Measurements from ENCODE around the gene PSMD5.

Gene PSMD5

DNA sequence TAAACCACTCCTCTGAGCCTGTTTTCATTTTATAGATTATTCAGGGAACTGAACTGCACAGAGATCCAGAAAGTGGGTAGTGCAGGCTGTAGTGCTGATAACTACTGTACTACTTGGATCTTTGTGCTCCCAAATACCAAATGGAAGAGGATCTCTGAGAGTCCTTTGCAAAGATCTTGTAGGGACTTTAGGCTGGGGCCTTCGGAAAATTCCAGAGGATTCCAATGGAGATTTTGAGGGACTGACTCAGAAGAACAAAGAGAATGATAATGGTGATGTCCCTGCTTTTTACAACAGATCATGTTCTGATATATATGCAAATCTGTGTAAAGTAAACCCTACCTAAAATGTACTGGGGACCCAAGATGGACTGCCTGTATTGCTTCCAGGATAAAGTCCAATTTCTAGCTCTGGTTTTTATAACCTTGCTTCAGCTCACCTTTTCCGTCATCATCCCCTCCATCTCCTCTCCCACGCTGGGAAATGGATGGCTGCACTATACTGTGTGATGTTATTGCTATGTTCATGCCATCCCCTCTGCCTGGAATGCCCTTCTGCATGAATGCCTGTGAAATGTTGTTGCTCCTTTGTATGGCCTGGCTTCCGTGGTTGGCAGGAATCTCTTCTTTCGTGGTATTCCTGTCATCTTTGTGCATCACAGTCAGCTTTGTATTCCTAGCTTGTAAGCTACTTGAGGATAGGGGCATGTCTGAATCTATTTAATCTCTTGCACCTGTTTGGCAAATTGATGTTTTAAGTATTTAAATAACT, 9.7 kb upstream of the PSMD5 start:
- H2BK120ac ChIP-seq (ENCODE audit: low read depth, low read length), result no peak overlapping the region
- no peaks in the 10 kb centered on the region for H3K9me3 ChIP-seq (replicated peaks in 1 of 2; ENCODE audit: control insufficient read depth in 2 of 2, insufficient read depth in 1 of 2, low read depth in 1 of 2, low read length in 2 of 2)
- WGBS, 2 donors (ENCODE audit: extremely low coverage in 2 of 2, insufficient read length in 2 of 2, insufficient replicate concordance in 1 of 2), result no CpG with 5 or more reads among the region's 5 CpGs
- no peak overlapping the region for H3K23ac ChIP-seq (ENCODE audit: low read depth, low read length, poor library complexity)
- no peak overlapping the region for H2AK5ac ChIP-seq (ENCODE audit: low read depth, low read length)
- no peak overlapping the region for H2BK5ac ChIP-seq (ENCODE audit: low read length)
- no peak overlapping the region for H3K9ac ChIP-seq (ENCODE audit: low read depth, low read length, poor library complexity)
- no peak overlapping the region for H4K8ac ChIP-seq (ENCODE audit: low read depth, low read length)
- H3K4ac ChIP-seq (ENCODE audit: low read length), result no peak overlapping the region
- peak overlapping the region; percentile 71 for H2AFZ ChIP-seq (ENCODE audit: low read length)
- no peak overlapping the region for H2BK12ac ChIP-seq (ENCODE audit: low read length)
- no peak overlapping the region for H4K91ac ChIP-seq (ENCODE audit: low read depth, low read length, poor library complexity)
- H3K18ac ChIP-seq (ENCODE audit: low read length), result no peak overlapping the region
- no peak overlapping the region for H3K4me2 ChIP-seq (ENCODE audit: insufficient read depth, low read length, poor library complexity, severe bottlenecking)
- H3K27ac ChIP-seq (replicated peaks; ENCODE audit: low read length), result peak overlapping the region; percentile 61
- no peaks in the 10 kb centered on the region for H3K79me1 ChIP-seq (ENCODE audit: low read depth, low read length)
- DNase-seq (ENCODE audit: low spot score), result no peak
- H3K4me3 ChIP-seq (ENCODE audit: low read length in 2 of 2), result no peak overlapping the region
- no peak overlapping the region for H3K14ac ChIP-seq (ENCODE audit: low read length)
- H3K27me3 ChIP-seq (ENCODE audit: control insufficient read depth in 3 of 3, insufficient read depth in 3 of 3, low read depth in 1 of 3, low read length in 3 of 3), result no peaks in the 10 kb centered on the region
- H2BK15ac ChIP-seq (ENCODE audit: low read length), result no peak overlapping the region
- H3K36me3 ChIP-seq (replicated peaks in 1 of 2; ENCODE audit: control insufficient read depth in 2 of 2, insufficient read depth in 2 of 2, low read length in 2 of 2), result peaks cover 1 to 15% of the 10 kb centered on the region in 2 donors
- peaks cover 16 to 19% of the 10 kb centered on the region in 2 donors for H3K4me1 ChIP-seq (ENCODE audit: control insufficient read depth in 2 of 2, insufficient read depth in 1 of 2, low read depth in 1 of 2, low read length in 2 of 2)

DNA sequence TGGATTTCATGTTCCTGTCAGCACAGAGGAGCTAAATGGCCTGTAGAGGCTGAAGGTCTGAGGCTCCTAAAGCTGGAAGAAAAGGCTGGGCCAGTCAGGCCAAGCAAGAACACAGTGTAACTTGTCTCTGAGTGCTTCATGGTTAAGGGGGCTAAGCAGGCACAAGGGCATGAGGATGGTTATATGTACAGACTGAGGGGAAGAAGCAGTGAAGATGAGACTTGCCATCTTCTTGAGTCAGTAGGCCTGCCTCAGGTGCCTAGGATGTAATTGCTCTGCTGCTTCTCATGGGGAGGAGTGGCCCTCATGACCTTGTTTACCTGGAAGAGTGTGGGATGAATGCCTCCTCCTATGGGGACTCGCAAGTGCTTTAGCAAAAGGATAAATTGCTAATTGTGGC, 8.7 kb upstream of the PSMD5 start:
- Histone ChIP-seq H2BK12ac (ENCODE audit: low read length) (no peak overlapping the region), H2BK120ac (ENCODE audit: low read depth, low read length) (no peak overlapping the region), H3K4me1 (ENCODE audit: control insufficient read depth in 2 of 2, insufficient read depth in 1 of 2, low read depth in 1 of 2, low read length in 2 of 2) (peaks cover 19 to 20% of the 10 kb centered on the region in 2 donors), H3K9ac (ENCODE audit: low read depth, low read length, poor library complexity) (peak overlapping the region; percentile 52), H3K27ac (replicated peaks; ENCODE audit: low read length) (peak overlapping the region; percentile 61), H3K4ac (ENCODE audit: low read length) (no peak overlapping the region), H3K4me3 (ENCODE audit: low read length in 2 of 2) (no peak overlapping the region), H3K4me2 (ENCODE audit: insufficient read depth, low read length, poor library complexity, severe bottlenecking) (no peak overlapping the region), H3K36me3 (replicated peaks in 1 of 2; ENCODE audit: control insufficient read depth in 2 of 2, insufficient read depth in 2 of 2, low read length in 2 of 2) (peaks cover 0 to 6% of the 10 kb centered on the region in 2 donors), H4K8ac (ENCODE audit: low read depth, low read length) (peak overlapping the region; percentile 1), H3K18ac (ENCODE audit: low read length) (no peak overlapping the region), H3K9me3 (replicated peaks in 1 of 2; ENCODE audit: control insufficient read depth in 2 of 2, insufficient read depth in 1 of 2, low read depth in 1 of 2, low read length in 2 of 2) (no peaks in the 10 kb centered on the region), H4K91ac (ENCODE audit: low read depth, low read length, poor library complexity) (peak overlapping the region; percentile 12), H3K79me1 (ENCODE audit: low read depth, low read length) (no peaks in the 10 kb centered on the region), H3K23ac (ENCODE audit: low read depth, low read length, poor library complexity) (no peak overlapping the region), H2BK15ac (ENCODE audit: low read length) (no peak overlapping the region), H2AFZ (ENCODE audit: low read length) (peak overlapping the region; percentile 71), H2BK5ac (ENCODE audit: low read length) (no peak overlapping the region), H3K14ac (ENCODE audit: low read length) (no peak overlapping the region), H2AK5ac (ENCODE audit: low read depth, low read length) (no peak overlapping the region), H3K27me3 (ENCODE audit: control insufficient read depth in 3 of 3, insufficient read depth in 3 of 3, low read depth in 1 of 3, low read length in 3 of 3) (no peaks in the 10 kb centered on the region)
- DNase-seq (ENCODE audit: low spot score), result no peak
- no CpG with 5 or more reads among the region's 1 CpG for WGBS, 2 donors (ENCODE audit: extremely low coverage in 2 of 2, insufficient read length in 2 of 2, insufficient replicate concordance in 1 of 2)

DNA sequence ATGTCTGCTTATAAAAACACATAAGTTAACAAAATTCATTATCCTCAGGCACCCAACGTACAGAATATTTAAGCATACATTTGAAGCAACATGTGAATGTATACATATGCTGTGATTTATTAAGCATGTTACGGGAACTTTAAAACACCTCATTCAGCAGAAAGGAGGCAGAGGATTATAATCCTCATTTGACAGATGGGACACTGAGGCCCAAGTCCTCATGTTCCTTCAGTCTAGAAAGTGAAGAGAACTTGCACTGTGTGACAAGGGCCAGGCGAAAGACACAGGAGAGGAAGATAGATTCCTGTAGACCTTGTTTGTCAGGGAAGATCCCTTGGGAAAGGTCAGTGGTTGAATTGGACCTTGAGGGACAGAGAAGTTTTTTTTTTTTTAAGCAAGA, 7.6 kb upstream of the PSMD5 start:
- H3K18ac ChIP-seq (ENCODE audit: low read length), result no peak overlapping the region
- H2BK12ac ChIP-seq (ENCODE audit: low read length), result no peak overlapping the region
- DNase-seq (ENCODE audit: low spot score), result no peak
- H3K27me3 ChIP-seq (ENCODE audit: control insufficient read depth in 3 of 3, insufficient read depth in 3 of 3, low read depth in 1 of 3, low read length in 3 of 3), result no peaks in the 10 kb centered on the region
- H3K4me2 ChIP-seq (ENCODE audit: insufficient read depth, low read length, poor library complexity, severe bottlenecking), result no peak overlapping the region
- no peak overlapping the region for H3K9ac ChIP-seq (ENCODE audit: low read depth, low read length, poor library complexity)
- H3K4me3 ChIP-seq (ENCODE audit: low read length in 2 of 2), result no peak overlapping the region
- H3K27ac ChIP-seq (replicated peaks; ENCODE audit: low read length), result no peak overlapping the region
- H3K9me3 ChIP-seq (replicated peaks in 1 of 2; ENCODE audit: control insufficient read depth in 2 of 2, insufficient read depth in 1 of 2, low read depth in 1 of 2, low read length in 2 of 2), result no peaks in the 10 kb centered on the region
- H3K4me1 ChIP-seq (ENCODE audit: control insufficient read depth in 2 of 2, insufficient read depth in 1 of 2, low read depth in 1 of 2, low read length in 2 of 2), result peaks cover 15 to 20% of the 10 kb centered on the region in 2 donors
- no peak overlapping the region for H2AFZ ChIP-seq (ENCODE audit: low read length)
- peaks cover 0 to 3% of the 10 kb centered on the region in 2 donors for H3K36me3 ChIP-seq (replicated peaks in 1 of 2; ENCODE audit: control insufficient read depth in 2 of 2, insufficient read depth in 2 of 2, low read length in 2 of 2)
- no peak overlapping the region for H4K91ac ChIP-seq (ENCODE audit: low read depth, low read length, poor library complexity)
- H2BK5ac ChIP-seq (ENCODE audit: low read length), result no peak overlapping the region
- no peak overlapping the region for H4K8ac ChIP-seq (ENCODE audit: low read depth, low read length)
- no peak overlapping the region for H2AK5ac ChIP-seq (ENCODE audit: low read depth, low read length)
- H3K4ac ChIP-seq (ENCODE audit: low read length), result no peak overlapping the region
- no peak overlapping the region for H3K14ac ChIP-seq (ENCODE audit: low read length)
- H2BK15ac ChIP-seq (ENCODE audit: low read length), result no peak overlapping the region
- no CpG with 5 or more reads among the region's 3 CpGs for WGBS, 2 donors (ENCODE audit: extremely low coverage in 2 of 2, insufficient read length in 2 of 2, insufficient replicate concordance in 1 of 2)
- no peak overlapping the region for H2BK120ac ChIP-seq (ENCODE audit: low read depth, low read length)
- no peak overlapping the region for H3K23ac ChIP-seq (ENCODE audit: low read depth, low read length, poor library complexity)
- H3K79me1 ChIP-seq (ENCODE audit: low read depth, low read length), result no peaks in the 10 kb centered on the region

DNA sequence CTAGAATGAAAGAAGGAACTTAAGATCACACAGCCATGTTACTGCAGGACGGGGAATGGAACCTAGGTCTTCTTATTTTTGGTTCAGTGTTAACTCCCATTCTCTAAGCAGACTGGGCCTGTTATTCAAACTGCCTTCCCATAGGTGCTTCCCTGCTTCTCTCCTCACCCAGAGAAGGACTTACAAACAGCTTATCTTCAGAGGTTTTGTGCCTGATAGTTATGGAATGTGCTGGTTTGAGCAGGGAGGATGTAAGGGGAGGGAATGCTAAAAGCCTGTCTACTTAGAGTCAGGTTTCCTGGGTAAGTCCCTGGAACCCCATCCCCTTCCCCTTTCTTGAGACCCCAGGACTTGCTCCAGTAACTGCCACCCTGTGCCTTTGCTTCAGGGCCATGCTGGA, 4.2 kb upstream of the PSMD5 start:
- Histone ChIP-seq H2BK120ac (ENCODE audit: low read depth, low read length) (no peak overlapping the region), H3K36me3 (replicated peaks in 1 of 2; ENCODE audit: control insufficient read depth in 2 of 2, insufficient read depth in 2 of 2, low read length in 2 of 2) (peaks cover 0 to 3% of the 10 kb centered on the region in 2 donors), H3K14ac (ENCODE audit: low read length) (no peak overlapping the region), H2BK5ac (ENCODE audit: low read length) (no peak overlapping the region), H3K23ac (ENCODE audit: low read depth, low read length, poor library complexity) (no peak overlapping the region), H3K27me3 (ENCODE audit: control insufficient read depth in 3 of 3, insufficient read depth in 3 of 3, low read depth in 1 of 3, low read length in 3 of 3) (no peaks in the 10 kb centered on the region), H3K27ac (replicated peaks; ENCODE audit: low read length) (no peak overlapping the region), H3K18ac (ENCODE audit: low read length) (no peak overlapping the region), H3K4ac (ENCODE audit: low read length) (no peak overlapping the region), H3K4me2 (ENCODE audit: insufficient read depth, low read length, poor library complexity, severe bottlenecking) (no peak overlapping the region), H2AK5ac (ENCODE audit: low read depth, low read length) (no peak overlapping the region), H2BK15ac (ENCODE audit: low read length) (no peak overlapping the region), H2AFZ (ENCODE audit: low read length) (peak overlapping the region; percentile 69), H2BK12ac (ENCODE audit: low read length) (no peak overlapping the region), H3K9ac (ENCODE audit: low read depth, low read length, poor library complexity) (no peak overlapping the region), H3K4me1 (ENCODE audit: control insufficient read depth in 2 of 2, insufficient read depth in 1 of 2, low read depth in 1 of 2, low read length in 2 of 2) (peaks cover 8 to 11% of the 10 kb centered on the region in 2 donors), H3K79me1 (ENCODE audit: low read depth, low read length) (peaks cover 7% of the 10 kb centered on the region), H4K91ac (ENCODE audit: low read depth, low read length, poor library complexity) (no peak overlapping the region), H4K8ac (ENCODE audit: low read depth, low read length) (no peak overlapping the region), H3K4me3 (ENCODE audit: low read length in 2 of 2) (no peak overlapping the region), H3K9me3 (replicated peaks in 1 of 2; ENCODE audit: control insufficient read depth in 2 of 2, insufficient read depth in 1 of 2, low read depth in 1 of 2, low read length in 2 of 2) (peaks cover 0 to 2% of the 10 kb centered on the region in 2 donors)
- no CpG with 5 or more reads among the region's 1 CpG for WGBS, 2 donors (ENCODE audit: extremely low coverage in 2 of 2, insufficient read length in 2 of 2, insufficient replicate concordance in 1 of 2)
- no peak for DNase-seq (ENCODE audit: low spot score)
